ENCODE data around the gene TTC38. TPM values are rescaled to one million over a fixed set of nuclear protein-coding genes. Genes with fewer than 3 reads are reported as not detected.

The TTC38 gene
- total RNA-seq, 1 experiment from 2014 or later = 31.5 TPM

DNA sequence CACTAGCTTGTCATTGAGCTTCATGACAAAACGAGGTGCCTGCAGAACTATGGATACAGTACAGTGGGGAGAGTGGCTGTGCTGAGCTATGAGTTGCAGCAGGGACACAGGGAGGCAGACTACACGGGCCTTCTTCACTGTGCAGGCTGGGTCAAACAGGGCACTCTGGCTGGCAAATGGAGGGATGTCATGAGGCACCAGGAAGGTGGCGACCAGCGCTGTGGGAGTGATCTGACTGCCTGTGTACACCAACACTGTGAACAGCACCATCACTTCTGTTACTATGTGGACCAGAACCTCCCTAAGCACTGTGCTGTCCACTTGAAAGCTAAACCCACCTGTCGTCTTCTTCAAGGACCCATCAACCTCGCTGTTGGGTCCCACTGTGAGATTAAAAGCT lies 7.8 kb upstream of the TTC38 start:
- H3K9ac ChIP-seq (ENCODE audit: extremely low read depth, insufficient read length, low read length) = no peak overlapping the region
- H3K14ac ChIP-seq (ENCODE audit: insufficient read depth, low read length) = no peak overlapping the region
- TF ChIP-seq, protein P1, sequence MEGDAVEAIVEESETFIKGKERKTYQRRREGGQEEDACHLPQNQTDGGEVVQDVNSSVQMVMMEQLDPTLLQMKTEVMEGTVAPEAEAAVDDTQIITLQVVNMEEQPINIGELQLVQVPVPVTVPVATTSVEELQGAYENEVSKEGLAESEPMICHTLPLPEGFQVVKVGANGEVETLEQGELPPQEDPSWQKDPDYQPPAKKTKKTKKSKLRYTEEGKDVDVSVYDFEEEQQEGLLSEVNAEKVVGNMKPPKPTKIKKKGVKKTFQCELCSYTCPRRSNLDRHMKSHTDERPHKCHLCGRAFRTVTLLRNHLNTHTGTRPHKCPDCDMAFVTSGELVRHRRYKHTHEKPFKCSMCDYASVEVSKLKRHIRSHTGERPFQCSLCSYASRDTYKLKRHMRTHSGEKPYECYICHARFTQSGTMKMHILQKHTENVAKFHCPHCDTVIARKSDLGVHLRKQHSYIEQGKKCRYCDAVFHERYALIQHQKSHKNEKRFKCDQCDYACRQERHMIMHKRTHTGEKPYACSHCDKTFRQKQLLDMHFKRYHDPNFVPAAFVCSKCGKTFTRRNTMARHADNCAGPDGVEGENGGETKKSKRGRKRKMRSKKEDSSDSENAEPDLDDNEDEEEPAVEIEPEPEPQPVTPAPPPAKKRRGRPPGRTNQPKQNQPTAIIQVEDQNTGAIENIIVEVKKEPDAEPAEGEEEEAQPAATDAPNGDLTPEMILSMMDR (conservative IDR thresholded peaks at IDR 0.05) = no peak
- no peak overlapping the region for H2BK12ac ChIP-seq (ENCODE audit: insufficient read length, low read depth, low read length)
- H3K4me1 ChIP-seq (ENCODE audit: insufficient read depth, low read length) = no peaks in the 10 kb centered on the region
- no peaks in the 10 kb centered on the region for H3K4me1 Mint-ChIP-seq
- no peak overlapping the region for H4K5ac ChIP-seq (ENCODE audit: insufficient read length, low read depth, low read length)
- peaks cover 18% of the 10 kb centered on the region; the same call in 1 of the 2 replicates for H3K27me3 ChIP-seq (ENCODE audit: insufficient read depth, low read length)
- no CpG with 5 or more reads among the region's 6 CpGs for whole genome bisulfite sequencing (ENCODE audit: extremely low coverage, insufficient read length, low lambda C conversion rate)
- peaks cover 5 to 34% (median 11%) of the 10 kb centered on the region in 3 experiments for H3K36me3 Mint-ChIP-seq (ENCODE audit: insufficient read depth in 1 of 3, low read depth in 3 of 3)
- H2BK120ac ChIP-seq (ENCODE audit: low read depth, low read length, poor library complexity, severe bottlenecking) = no peak overlapping the region
- no peaks in the 10 kb centered on the region for H3K23me2 ChIP-seq (ENCODE audit: insufficient read length, low read depth, low read length, poor library complexity, severe bottlenecking)
- no peaks in the 10 kb centered on the region for H3K9me3 ChIP-seq (ENCODE audit: control insufficient read depth, low read depth, low read length)
- no peak overlapping the region for H3K4ac ChIP-seq (ENCODE audit: low read depth, low read length)
- no peak overlapping the region for H3K23ac ChIP-seq (ENCODE audit: insufficient read length, low read depth, low read length)
- no peaks in the 10 kb centered on the region for H4K20me1 ChIP-seq (ENCODE audit: control insufficient read depth, insufficient read depth, insufficient read length)
- H3K4me2 ChIP-seq (ENCODE audit: insufficient read depth, insufficient read length, low read length) = no peak overlapping the region
- H2AK5ac ChIP-seq (ENCODE audit: insufficient read length, low read length) = no peak overlapping the region
- no peak overlapping the region for H2AFZ ChIP-seq (ENCODE audit: low read length)
- no peak overlapping the region for H3K4me3 Mint-ChIP-seq
- H2BK20ac ChIP-seq (ENCODE audit: low read depth, low read length, poor library complexity, severe bottlenecking) = no peak overlapping the region
- H3T11ph ChIP-seq (ENCODE audit: low read length) = no peak overlapping the region
- H2BK15ac ChIP-seq (ENCODE audit: low read depth, low read length) = no peak overlapping the region
- no peak for DNase-seq
- no peak overlapping the region for H3K18ac ChIP-seq (ENCODE audit: insufficient read length, low read depth, low read length)
- H3K9me3 Mint-ChIP-seq = peaks cover 25 to 74% of the 10 kb centered on the region in 2 experiments
- peaks cover 84% of the 10 kb centered on the region for H3K27me3 Mint-ChIP-seq (ENCODE audit: low read depth)
- H2BK5ac ChIP-seq (ENCODE audit: insufficient read length, low read length) = no peak overlapping the region
- no peaks in the 10 kb centered on the region for H3K79me1 ChIP-seq (ENCODE audit: insufficient read depth, low read depth, low read length, poor library complexity, severe bottlenecking)
- H3K27ac Mint-ChIP-seq = no peak overlapping the region
- H4K91ac ChIP-seq (ENCODE audit: insufficient read length, low read depth, low read length) = no peak overlapping the region
- H3K27ac ChIP-seq (ENCODE audit: insufficient read length, low read depth, low read length) = no peak overlapping the region
- no peak overlapping the region for H4K8ac ChIP-seq (replicated peaks; ENCODE audit: insufficient read length, low read depth, low read length)
- no peak overlapping the region for H3K56ac ChIP-seq (ENCODE audit: insufficient read length, low read depth, low read length)
- no peaks in the 10 kb centered on the region for H3K79me2 ChIP-seq (ENCODE audit: insufficient read depth, low read length)

All from H9 (cell line).